Hepatocyte (in vitro differentiated cells): ENCODE results near the gene NR3C2. TPM values are rescaled to one million over a fixed set of nuclear protein-coding genes. Genes with fewer than 3 reads are reported as not detected.
A peak's percentile ranks its signal among the peaks of the same experiment; 100 is the strongest.

ENCODE experiments used
- DNase-seq: peaks from one replicate; pipeline ENCODE4 v3.0.0-alpha.2; 2016; ENCODE audit warnings: low spot score
- H2AFZ ChIP-seq: fragments of 200-600 bp; sonication (generic); 2 replicates; pipeline ENCODE4 v1.6.0; 2016; ENCODE audit warnings: antibody characterized with exemption, mild to moderate bottlenecking
- H3K27ac ChIP-seq: fragments of 200-600 bp; sonication (generic); 2 replicates; pipeline ENCODE4 v1.5.1; 2016; ENCODE audit warnings: mild to moderate bottlenecking
- H3K27me3 ChIP-seq: fragments of 200-600 bp; sonication (generic); 2 replicates; pipeline ENCODE4 v1.6.1; 2016
- H3K36me3 ChIP-seq: fragments of 200-600 bp; sonication (generic); replicated peaks from 2 replicates; pipeline ENCODE4 v1.5.1; 2016; ENCODE audit warnings: low read depth; ENCODE audit not compliant: insufficient read depth
- H3K4me1 ChIP-seq: fragments of 200-600 bp; sonication (generic); 2 replicates; pipeline ENCODE4 v1.5.1; 2016; ENCODE audit warnings: mild to moderate bottlenecking, moderate library complexity; ENCODE audit not compliant: insufficient read depth
- H3K4me2 ChIP-seq: fragments of 200-600 bp; sonication (generic); 2 replicates; pipeline ENCODE4 v1.6.0; 2016
- H3K4me3 ChIP-seq: fragments of 200-600 bp; sonication (generic); 2 replicates; pipeline ENCODE4 v1.5.1; 2016; ENCODE audit warnings: mild to moderate bottlenecking
- H3K79me2 ChIP-seq: fragments of 200-600 bp; sonication (generic); 2 replicates; pipeline ENCODE4 v1.6.0; 2017; ENCODE audit warnings: mild to moderate bottlenecking
- H3K9me2 ChIP-seq: fragments of 200-600 bp; sonication (generic); replicated peaks from 2 replicates; pipeline ENCODE4 v1.6.0; 2017; ENCODE audit warnings: mild to moderate bottlenecking; ENCODE audit not compliant: insufficient read depth
- H3K9me3 ChIP-seq: fragments of 200-600 bp; sonication (generic); 2 replicates; pipeline ENCODE4 v1.5.1; 2016; ENCODE audit warnings: low read depth, mild to moderate bottlenecking
- H4K20me1 ChIP-seq: fragments of 200-600 bp; sonication (generic); 2 replicates; pipeline ENCODE4 v1.6.0; 2016; ENCODE audit warnings: mild to moderate bottlenecking; ENCODE audit not compliant: insufficient read depth, poor library complexity, severe bottlenecking
- EZH2 ChIP-seq: fragments of 200-600 bp; sonication (generic); IDR thresholded peaks from 2 replicates; pipeline ENCODE4 v1.6.1; 2016; ENCODE audit warnings: antibody characterized with exemption, mild to moderate bottlenecking, borderline replicate concordance
- EZH2phosphoT487 ChIP-seq: fragments of 200-600 bp; sonication (generic); IDR thresholded peaks from one replicate; pipeline ENCODE4 v1.6.1; 2018; ENCODE audit warnings: antibody characterized with exemption, mild to moderate bottlenecking, low read depth, moderate library complexity; ENCODE audit not compliant: unreplicated experiment, severe bottlenecking
- WGBS: methylation state at CpG from one replicate; pipeline ENCODE4 v1.1.6; 2016; ENCODE audit warnings: low lambda C conversion rate; ENCODE audit errors: missing lambda C conversion rate; 5-methylcytosine and 5-hydroxymethylcytosine counted together
- polyA plus RNA-seq: library from polyadenylated mRNA; unstranded; fragments of >200 nt; fragmentation: Nextera tagmentation; extraction: Ambion mirVana; gene quantifications from 2 replicates; pipeline ENCODE4 v1.2.1, GENCODE V29; 2016
- total RNA-seq: library from RNA; depleted of rRNA; stranded (reverse); fragments of >200 nt; gene quantifications from 2 replicates; pipeline ENCODE4 v1.2.3, GENCODE V29; 2014
- TF ChIP-seq, protein P1 (sequence below): fragments of 200-600 bp; sonication (generic); IDR thresholded peaks from 2 replicates; pipeline ENCODE4 v1.5.1; 2016; ENCODE audit warnings: antibody characterized with exemption, mild to moderate bottlenecking; ENCODE audit not compliant: poor library complexity

The NR3C2 gene
- total and polyA plus RNA-seq, 2 experiments from 2014 or later, result 2.3 to 7.1 TPM

DNA sequence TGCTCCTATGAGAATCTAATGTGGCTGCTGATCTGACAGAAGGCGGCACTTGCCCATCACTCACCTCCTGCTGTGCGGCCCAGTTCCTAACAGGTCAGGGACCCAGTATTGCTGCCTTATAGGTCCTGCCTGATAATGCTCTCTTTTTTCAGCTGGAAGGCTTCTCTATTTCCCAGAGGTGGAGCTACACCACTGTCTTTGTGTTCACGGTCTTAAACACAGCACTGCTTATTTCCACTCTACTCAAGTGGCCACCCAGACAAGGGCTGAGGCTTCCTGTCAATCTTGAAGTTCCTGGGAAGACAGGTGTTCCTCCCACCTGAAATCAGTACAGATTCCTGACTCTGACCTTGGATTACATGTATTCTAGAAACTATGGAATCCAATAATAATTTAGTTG, 270.6 kb downstream of the NR3C2 start:
- TF ChIP-seq, protein P1, sequence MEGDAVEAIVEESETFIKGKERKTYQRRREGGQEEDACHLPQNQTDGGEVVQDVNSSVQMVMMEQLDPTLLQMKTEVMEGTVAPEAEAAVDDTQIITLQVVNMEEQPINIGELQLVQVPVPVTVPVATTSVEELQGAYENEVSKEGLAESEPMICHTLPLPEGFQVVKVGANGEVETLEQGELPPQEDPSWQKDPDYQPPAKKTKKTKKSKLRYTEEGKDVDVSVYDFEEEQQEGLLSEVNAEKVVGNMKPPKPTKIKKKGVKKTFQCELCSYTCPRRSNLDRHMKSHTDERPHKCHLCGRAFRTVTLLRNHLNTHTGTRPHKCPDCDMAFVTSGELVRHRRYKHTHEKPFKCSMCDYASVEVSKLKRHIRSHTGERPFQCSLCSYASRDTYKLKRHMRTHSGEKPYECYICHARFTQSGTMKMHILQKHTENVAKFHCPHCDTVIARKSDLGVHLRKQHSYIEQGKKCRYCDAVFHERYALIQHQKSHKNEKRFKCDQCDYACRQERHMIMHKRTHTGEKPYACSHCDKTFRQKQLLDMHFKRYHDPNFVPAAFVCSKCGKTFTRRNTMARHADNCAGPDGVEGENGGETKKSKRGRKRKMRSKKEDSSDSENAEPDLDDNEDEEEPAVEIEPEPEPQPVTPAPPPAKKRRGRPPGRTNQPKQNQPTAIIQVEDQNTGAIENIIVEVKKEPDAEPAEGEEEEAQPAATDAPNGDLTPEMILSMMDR, result no peak
- TF ChIP-seq EZH2 (no peak), EZH2phosphoT487 (no peak)
- 86% methylated on average over 3 of the region's 3 CpGs for WGBS
- Histone ChIP-seq H3K79me2 (no peaks in the 10 kb centered on the region), H3K9me3 (no peaks in the 10 kb centered on the region), H4K20me1 (no peaks in the 10 kb centered on the region), H2AFZ (no peak overlapping the region), H3K27me3 (no peaks in the 10 kb centered on the region), H3K9me2 (no peaks in the 10 kb centered on the region), H3K27ac (no peak overlapping the region), H3K4me1 (no peaks in the 10 kb centered on the region), H3K36me3 (no peaks in the 10 kb centered on the region), H3K4me2 (no peak overlapping the region), H3K4me3 (no peak overlapping the region)
- DNase-seq, result no peak

- Histone ChIP-seq H3K9me3 (no peaks in the 10 kb centered on the region), H3K4me3 (no peak overlapping the region), H3K36me3 (no peaks in the 10 kb centered on the region), H4K20me1 (no peaks in the 10 kb centered on the region), H3K9me2 (no peaks in the 10 kb centered on the region), H2AFZ (no peak overlapping the region), H3K4me2 (no peak overlapping the region), H3K27me3 (no peaks in the 10 kb centered on the region), H3K27ac (peak overlapping the region; percentile 11), H3K4me1 (no peaks in the 10 kb centered on the region), H3K79me2 (no peaks in the 10 kb centered on the region)
- WGBS, result 89% methylated on average over 7 of the region's 7 CpGs
- DNase-seq, result no peak
- TF ChIP-seq EZH2phosphoT487 (no peak), EZH2 (no peak)
- TF ChIP-seq, protein P1, result no peak
Observed at GRCh38 chr4:148170408-148171365, 271.5 kb downstream of the NR3C2 start.

DNA sequence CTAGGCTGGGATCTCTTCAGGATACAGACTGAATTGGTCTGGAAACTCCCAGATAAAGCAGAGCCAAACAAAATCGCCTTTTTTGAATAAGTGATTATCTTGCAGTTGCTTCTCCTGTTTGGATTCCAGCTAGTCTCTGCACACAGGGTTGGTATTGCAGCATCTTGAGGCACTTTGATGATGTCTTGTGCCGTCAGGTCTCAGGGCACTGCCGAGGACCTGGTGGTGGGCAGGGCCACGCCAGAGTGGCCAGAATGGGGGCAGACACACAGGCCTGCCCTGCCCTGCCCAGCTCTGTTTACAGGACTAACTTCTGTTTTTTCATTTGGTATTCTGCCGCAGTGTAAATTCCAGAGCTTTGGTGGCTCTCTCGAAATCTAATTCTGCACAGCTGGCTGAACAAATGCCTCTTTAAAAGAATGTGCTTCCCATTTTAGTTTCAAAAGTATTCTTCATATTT, 276.1 kb downstream of the NR3C2 start:
- no peaks in the 10 kb centered on the region for H4K20me1 ChIP-seq
- no peak for DNase-seq
- H3K27me3 ChIP-seq, result no peaks in the 10 kb centered on the region
- H3K4me2 ChIP-seq, result no peak overlapping the region
- WGBS, result 70% methylated on average over 6 of the region's 6 CpGs
- H3K36me3 ChIP-seq, result no peaks in the 10 kb centered on the region
- no peak overlapping the region for H3K4me3 ChIP-seq
- no peak overlapping the region for H3K27ac ChIP-seq
- peaks cover 27% of the 10 kb centered on the region for H3K4me1 ChIP-seq
- H3K9me2 ChIP-seq, result no peaks in the 10 kb centered on the region
- H3K79me2 ChIP-seq, result no peaks in the 10 kb centered on the region
- no peak for TF ChIP-seq EZH2
- no peak for TF ChIP-seq EZH2phosphoT487
- TF ChIP-seq, protein P1, result no peak
- H3K9me3 ChIP-seq, result no peaks in the 10 kb centered on the region
- H2AFZ ChIP-seq, result no peak overlapping the region
